Urothelium cell line (cell line): ENCODE data around the gene SLC6A3.

Source experiments
- DNase-seq: peaks from one replicate; pipeline ENCODE4 v3.0.0; 2011; ENCODE audit warnings: low spot score, mixed read lengths
- FAIRE-seq: peaks from 2 replicates; lab custom pipeline; 2011; peaks lifted over from hg19 to GRCh38; lab: Jason Lieb, UNC

The SLC6A3 gene

GRCh38 chr5:1392261-1392660 lies 53.0 kb downstream of the SLC6A3 start:
- FAIRE-seq (no peak), DNase-seq (no peak)

DNA sequence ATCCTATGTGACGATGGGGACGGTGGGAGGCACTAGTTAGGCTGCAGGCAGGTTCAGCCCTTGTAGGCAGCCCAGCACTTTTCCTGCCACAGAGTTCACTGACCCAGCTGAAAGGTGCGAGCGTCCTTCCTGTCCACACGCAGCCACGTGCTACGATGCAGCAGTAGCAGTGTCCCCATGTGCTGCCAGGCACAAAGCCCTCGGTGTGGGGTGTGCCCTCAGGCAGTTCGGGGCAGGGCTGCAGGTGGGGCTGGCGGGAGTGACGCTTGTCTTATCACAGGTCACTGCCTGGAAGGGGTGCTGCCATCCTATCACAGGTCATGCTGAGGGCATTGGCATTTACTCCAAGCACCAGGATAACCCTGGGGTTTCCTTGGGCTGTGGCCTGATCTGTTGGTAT lies 53.5 kb downstream of the SLC6A3 start:
- peak; percentile 20 for FAIRE-seq
- no peak for DNase-seq

GRCh38 chr5:1390861-1391600 lies 54.2 kb downstream of the SLC6A3 start:
- FAIRE-seq (no peak), DNase-seq (no peak)

DNA sequence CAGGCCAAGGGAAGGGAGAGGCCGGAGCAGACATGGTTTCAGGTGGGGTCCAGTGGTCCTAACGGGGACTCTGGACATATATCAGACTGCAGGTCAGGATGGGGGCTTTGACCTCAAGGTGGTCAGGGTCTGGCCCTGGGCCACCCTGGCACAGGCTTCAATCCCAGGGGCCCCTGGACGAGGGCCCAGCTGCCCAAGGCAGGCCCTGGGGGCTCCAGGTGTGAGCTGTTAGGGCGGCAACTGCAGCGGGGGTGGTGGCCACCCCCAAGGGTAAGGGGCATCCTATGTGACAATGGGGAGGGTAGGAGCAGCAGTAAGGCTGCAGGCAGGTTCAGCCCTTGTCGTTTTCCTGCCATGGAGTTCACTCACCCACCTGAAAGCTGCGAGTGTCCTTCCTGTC lies 54.9 kb downstream of the SLC6A3 start:
- DNase-seq (no peak), FAIRE-seq (no peak)

GRCh38 chr5:1388383-1388967 lies 56.8 kb downstream of the SLC6A3 start:
- FAIRE-seq (peak; percentile 93), DNase-seq (no peak)

- FAIRE-seq = no peak
- DNase-seq = no peak
Observed at GRCh38 chr5:1387876-1388275, 57.4 kb downstream of the SLC6A3 start.

GRCh38 chr5:1387059-1387755 lies 58.0 kb downstream of the SLC6A3 start:
- DNase-seq (no peak), FAIRE-seq (no peak)

DNA sequence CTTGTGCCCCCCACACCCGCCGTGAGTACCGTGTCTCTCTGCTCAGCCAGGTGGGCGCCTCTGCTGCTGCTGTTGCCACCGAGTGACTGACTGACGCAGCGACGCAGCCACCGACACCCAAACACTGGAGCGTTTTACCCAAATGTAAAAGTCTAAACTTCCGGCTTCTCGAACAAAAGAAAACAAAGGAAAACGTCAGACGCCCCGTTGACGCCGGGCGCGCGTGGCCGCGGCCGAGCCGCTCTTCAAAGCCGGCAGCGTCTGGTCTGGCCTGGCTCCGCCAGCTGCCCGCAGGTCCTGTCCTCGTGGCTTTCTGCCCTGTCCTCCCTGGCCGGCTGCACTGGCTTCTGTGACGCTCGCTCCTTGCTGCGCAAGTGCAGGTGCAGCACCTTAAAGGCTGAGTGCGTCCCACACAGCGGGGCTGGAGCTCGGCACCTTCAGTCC lies 58.9 kb downstream of the SLC6A3 start:
- DNase-seq = peak; percentile 63

GRCh38 chr5:1385395-1386273 lies 59.6 kb downstream of the SLC6A3 start:
- peak; percentile 89 for DNase-seq
- peak; percentile 53 for FAIRE-seq

More for the DNA sequence above, 58.9 kb downstream of the SLC6A3 start:
- FAIRE-seq = no peak

- DNase-seq (no peak), FAIRE-seq (no peak)
Observed at GRCh38 chr5:1384521-1384920, 60.7 kb downstream of the SLC6A3 start.

GRCh38 chr5:1383886-1384401 lies 61.3 kb downstream of the SLC6A3 start:
- no peak for FAIRE-seq
- DNase-seq = no peak

DNA sequence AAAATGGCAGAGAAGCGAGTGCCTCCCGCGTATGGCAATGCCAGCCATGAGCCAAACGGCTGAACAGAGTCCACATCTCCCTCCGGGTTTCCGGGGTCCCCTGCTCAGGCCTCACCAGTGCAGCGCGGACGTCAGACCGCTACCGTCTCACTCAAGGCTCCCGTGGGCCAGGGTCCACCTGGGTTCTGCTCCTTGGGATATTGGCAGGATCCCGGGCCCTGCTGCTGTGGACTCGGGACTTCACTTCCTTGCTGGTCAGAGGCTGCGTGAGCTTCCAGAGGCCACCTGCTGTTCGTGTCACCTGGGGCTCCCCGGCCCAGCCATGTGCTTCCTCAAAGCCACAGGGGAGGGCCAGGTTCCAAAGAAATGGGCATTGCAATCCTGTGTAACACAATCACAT lies 61.9 kb downstream of the SLC6A3 start:
- DNase-seq (no peak), FAIRE-seq (no peak)

DNA sequence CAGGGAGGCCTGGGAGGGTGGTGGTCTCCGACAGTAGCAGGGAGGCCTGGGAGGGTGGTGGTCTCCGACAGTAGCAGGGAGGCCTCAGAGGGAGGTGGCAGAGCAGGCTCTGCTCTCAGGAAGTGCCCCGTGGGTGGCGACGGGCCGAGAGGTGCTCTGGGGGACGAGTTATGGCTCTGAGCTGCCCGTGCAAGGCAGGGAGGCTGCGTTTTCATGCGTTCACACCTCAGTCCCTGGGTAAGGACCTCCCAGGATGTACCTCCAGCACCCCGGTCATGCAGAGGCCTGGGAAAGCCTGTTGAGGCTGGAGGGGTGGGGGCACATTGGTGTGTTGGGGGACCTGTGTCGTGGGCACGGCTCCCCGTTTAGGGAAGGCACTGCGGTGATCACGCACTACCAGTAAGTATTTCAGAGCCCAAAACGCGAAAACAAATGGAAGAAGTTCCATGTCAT lies 63.0 kb downstream of the SLC6A3 start:
- no peak for FAIRE-seq

DNA sequence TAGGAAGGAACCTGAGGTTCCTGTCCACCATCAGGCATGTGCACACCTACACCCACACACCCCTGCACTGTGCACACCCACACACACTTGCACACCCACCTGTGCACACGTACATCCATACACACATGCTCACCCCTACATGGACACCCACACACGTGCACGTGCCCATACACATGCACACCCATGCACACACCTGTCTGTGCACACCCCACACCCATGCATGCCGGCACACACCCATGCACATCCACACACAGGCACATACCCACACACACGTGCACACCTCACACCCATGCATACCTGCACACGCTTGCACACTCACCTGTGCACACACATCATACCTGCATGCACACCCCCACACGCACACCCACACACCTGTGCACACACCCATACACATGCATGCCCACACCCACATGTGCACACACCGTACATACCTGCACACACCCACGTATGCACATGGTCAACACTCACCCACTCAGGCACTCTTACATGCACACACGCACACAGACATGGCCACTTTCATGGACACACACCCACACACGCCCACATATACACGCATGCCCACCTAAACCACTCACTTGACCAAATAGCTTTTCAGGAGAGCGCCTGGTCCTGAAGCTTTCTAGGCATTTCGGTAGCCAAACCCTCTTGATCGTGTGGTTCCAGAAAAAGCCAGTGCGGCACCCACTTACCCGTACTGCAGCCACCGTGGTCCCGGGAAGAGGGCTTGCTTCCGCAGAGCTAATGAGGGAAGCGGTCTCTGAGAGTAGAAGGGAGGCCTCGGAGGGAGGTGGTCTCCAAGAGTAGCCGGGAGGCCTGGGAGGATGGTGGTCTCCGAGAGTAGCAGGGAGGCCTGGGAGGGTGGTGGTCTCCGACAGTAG lies 63.6 kb downstream of the SLC6A3 start:
- DNase-seq = no peak
- peak; percentile 94 for FAIRE-seq

More for the DNA sequence above, 63.0 kb downstream of the SLC6A3 start:
- no peak for DNase-seq

DNA sequence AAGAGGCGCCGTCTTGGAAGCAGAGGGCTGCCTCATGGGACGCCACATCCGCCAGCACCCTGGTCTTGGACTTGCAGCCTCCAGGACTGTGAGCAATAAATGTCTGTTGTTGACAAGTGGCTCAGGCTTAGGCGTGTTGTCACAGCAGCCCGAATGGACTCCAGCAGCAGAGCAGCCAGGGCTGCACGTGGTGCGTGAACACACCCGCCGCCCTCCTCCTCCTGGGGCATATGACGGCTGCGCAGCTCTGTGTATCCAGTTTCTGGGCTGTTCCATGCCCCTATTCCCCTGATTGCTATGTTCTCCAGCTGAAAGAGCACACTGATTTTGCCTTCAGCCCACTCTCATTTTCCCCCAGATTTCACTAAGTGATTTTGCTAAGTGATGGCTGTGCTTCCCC lies 64.3 kb downstream of the SLC6A3 start:
- DNase-seq = no peak

GRCh38 chr5:1380011-1380817 lies 65.0 kb downstream of the SLC6A3 start:
- DNase-seq = peak; percentile 54
- FAIRE-seq = no peak

More for the DNA sequence above, 64.3 kb downstream of the SLC6A3 start:
- peak; percentile 13 for FAIRE-seq

- FAIRE-seq = no peak
- DNase-seq = no peak
Observed at GRCh38 chr5:1378866-1379659, 66.2 kb downstream of the SLC6A3 start.

GRCh38 chr5:1378096-1378495 lies 67.1 kb downstream of the SLC6A3 start:
- no peak for FAIRE-seq
- no peak for DNase-seq
